MG63 (cell line): ENCODE results near the gene TXNRD2. TPM values are rescaled to one million over a fixed set of nuclear protein-coding genes. Genes with fewer than 3 reads are reported as not detected.
A peak's percentile ranks its signal among the peaks of the same experiment; 100 is the strongest.
"Not testable (repeated sequence)": the region's sequence is repeated elsewhere in the genome, so short reads cannot be mapped to it uniquely, and the experiment has no call there.

Source experiments
- DNase-seq: peaks from one replicate; pipeline ENCODE4 v3.0.0-alpha.2; 2020
- H3K27me3 ChIP-seq: fragments of 250-450 bp; sonication (Bioruptor Pico); 2 replicates; pipeline ENCODE4 v1.5.1; 2020; ENCODE audit warnings: mild to moderate bottlenecking, moderate library complexity
- H3K36me3 ChIP-seq: fragments of 250-450 bp; sonication (Bioruptor Pico); 2 replicates; pipeline ENCODE4 v1.5.1; 2020; ENCODE audit warnings: mild to moderate bottlenecking, moderate library complexity
- H3K4me3 ChIP-seq: fragments of 250-450 bp; sonication (Bioruptor Pico); 2 replicates; pipeline ENCODE4 v1.5.1; 2020; ENCODE audit warnings: mild to moderate bottlenecking, moderate library complexity
- H3K9me3 ChIP-seq: fragments of 250-450 bp; sonication (Bioruptor Pico); 2 replicates; pipeline ENCODE4 v1.5.1; 2020; ENCODE audit warnings: mild to moderate bottlenecking, moderate library complexity
- total RNA-seq: library from RNA; depleted of rRNA; stranded (reverse); fragments of >200 nt; shearing (Covaris generic); gene quantifications from 2 replicates; pipeline ENCODE4 v1.2.3, GENCODE V29; 2014; ENCODE audit warnings: low replicate concordance

TXNRD2 gene
- total RNA-seq, 1 experiment from 2014 or later, result 61.8 TPM

GRCh38 chr22:19940536-19941364, 868 bp downstream of the TXNRD2 start:
- H3K36me3 ChIP-seq, result peaks cover 13% of the 10 kb centered on the region
- H3K27me3 ChIP-seq, result no peaks in the 10 kb centered on the region
- DNase-seq, result no peak
- peak overlapping the region; percentile 76 for H3K4me3 ChIP-seq
- H3K9me3 ChIP-seq, result no peaks in the 10 kb centered on the region; the same call in 1 of the 2 replicates

GRCh38 chr22:19937616-19938473, 3.8 kb downstream of the TXNRD2 start:
- no peaks in the 10 kb centered on the region for H3K27me3 ChIP-seq
- H3K36me3 ChIP-seq, result peaks cover 3% of the 10 kb centered on the region; the same call in 1 of the 2 replicates
- no peak overlapping the region for H3K4me3 ChIP-seq
- H3K9me3 ChIP-seq, result peaks cover 2% of the 10 kb centered on the region; the same call in 1 of the 2 replicates
- no peak for DNase-seq

GRCh38 chr22:19936513-19936912, 5.1 kb downstream of the TXNRD2 start:
- Histone ChIP-seq H3K4me3 (no peak overlapping the region), H3K27me3 (no peaks in the 10 kb centered on the region), H3K9me3 (peaks cover 2% of the 10 kb centered on the region; the same call in 1 of the 2 replicates), H3K36me3 (peaks cover 3% of the 10 kb centered on the region; the same call in 1 of the 2 replicates)
- DNase-seq, result no peak

GRCh38 chr22:19935123-19935718, 6.4 kb downstream of the TXNRD2 start:
- H3K36me3 ChIP-seq, DNase-seq, H3K4me3 ChIP-seq: not testable (repeated sequence)

GRCh38 chr22:19933341-19934241, 8.0 kb downstream of the TXNRD2 start:
- H3K36me3 ChIP-seq, result peaks cover 3% of the 10 kb centered on the region; the same call in 1 of the 2 replicates
- no peak for DNase-seq
- H3K4me3 ChIP-seq, result no peak overlapping the region
- peaks cover 2% of the 10 kb centered on the region; the same call in 1 of the 2 replicates for H3K9me3 ChIP-seq
- H3K27me3 ChIP-seq, result no peaks in the 10 kb centered on the region

More at GRCh38 chr22:19935123-19935718, 6.4 kb downstream of the TXNRD2 start:
- not testable (repeated sequence) for H3K9me3 ChIP-seq, H3K27me3 ChIP-seq

GRCh38 chr22:19932367-19933206, 9.0 kb downstream of the TXNRD2 start:
- no peak overlapping the region for H3K4me3 ChIP-seq
- peaks cover 2% of the 10 kb centered on the region; the same call in 1 of the 2 replicates for H3K9me3 ChIP-seq
- no peaks in the 10 kb centered on the region for H3K27me3 ChIP-seq
- DNase-seq, result no peak
- H3K36me3 ChIP-seq, result peaks cover 3% of the 10 kb centered on the region; the same call in 1 of the 2 replicates

GRCh38 chr22:19931514-19931913, 10.1 kb downstream of the TXNRD2 start:
- Histone ChIP-seq H3K9me3 (peaks cover 2% of the 10 kb centered on the region; the same call in 1 of the 2 replicates), H3K36me3 (peaks cover 3% of the 10 kb centered on the region; the same call in 1 of the 2 replicates), H3K4me3 (no peak overlapping the region), H3K27me3 (no peaks in the 10 kb centered on the region)
- DNase-seq, result no peak

- Histone ChIP-seq H3K36me3 (peaks cover 3% of the 10 kb centered on the region; the same call in 1 of the 2 replicates), H3K9me3 (peaks cover 2% of the 10 kb centered on the region; the same call in 1 of the 2 replicates), H3K4me3 (no peak overlapping the region), H3K27me3 (no peaks in the 10 kb centered on the region)
- DNase-seq, result no peak
Measured at GRCh38 chr22:19930551-19931486, 10.8 kb downstream of the TXNRD2 start.

GRCh38 chr22:19929586-19930550, 11.8 kb downstream of the TXNRD2 start:
- Histone ChIP-seq H3K36me3 (no peaks in the 10 kb centered on the region), H3K9me3 (no peaks in the 10 kb centered on the region), H3K4me3 (no peak overlapping the region), H3K27me3 (no peaks in the 10 kb centered on the region)
- DNase-seq, result no peak

GRCh38 chr22:19928207-19928606, 13.4 kb downstream of the TXNRD2 start:
- Histone ChIP-seq H3K4me3 (no peak overlapping the region), H3K36me3 (no peaks in the 10 kb centered on the region), H3K27me3 (no peaks in the 10 kb centered on the region), H3K9me3 (no peaks in the 10 kb centered on the region)
- DNase-seq, result no peak

GRCh38 chr22:19927696-19928095, 13.9 kb downstream of the TXNRD2 start:
- Histone ChIP-seq H3K36me3 (no peaks in the 10 kb centered on the region), H3K9me3 (no peaks in the 10 kb centered on the region), H3K27me3 (no peaks in the 10 kb centered on the region), H3K4me3 (no peak overlapping the region)
- no peak for DNase-seq

GRCh38 chr22:19926028-19926427, 15.6 kb downstream of the TXNRD2 start:
- H3K27me3 ChIP-seq, H3K9me3 ChIP-seq, DNase-seq, H3K36me3 ChIP-seq, H3K4me3 ChIP-seq: not testable (repeated sequence)

- H3K27me3 ChIP-seq, result no peaks in the 10 kb centered on the region
- H3K9me3 ChIP-seq, result no peaks in the 10 kb centered on the region
- H3K4me3 ChIP-seq, result no peak overlapping the region
- DNase-seq, result no peak
- H3K36me3 ChIP-seq, result no peaks in the 10 kb centered on the region
Measured at GRCh38 chr22:19923914-19924513, 17.6 kb downstream of the TXNRD2 start.
